Trophoblast cell (in vitro differentiated cells and primary cell): Measurements from ENCODE around the gene AOPEP.
A peak's percentile ranks its signal among the peaks of the same experiment; 100 is the strongest.

Source experiments
- DNase-seq, 2 donors: peaks; one replicate each; pipeline ENCODE4 v3.0.0-alpha.2; 2016
- H2AFZ ChIP-seq: 2 replicates; pipeline ENCODE4 v1.6.1; 2013; ENCODE audit warnings: low read length, moderate library complexity, mild to moderate bottlenecking; ENCODE audit not compliant: insufficient read depth, poor library complexity
- H2AK5ac ChIP-seq: 2 replicates; pipeline ENCODE4 v1.6.1; 2013; ENCODE audit warnings: mild to moderate bottlenecking, low read length
- H2BK120ac ChIP-seq: 2 replicates; pipeline ENCODE4 v1.6.1; 2013; ENCODE audit warnings: low read length, mild to moderate bottlenecking, moderate library complexity; ENCODE audit not compliant: insufficient read depth, poor library complexity
- H2BK12ac ChIP-seq: 2 replicates; pipeline ENCODE4 v1.6.1; 2013; ENCODE audit warnings: mild to moderate bottlenecking, low read length, moderate library complexity
- H2BK5ac ChIP-seq: 2 replicates; pipeline ENCODE4 v1.6.1; 2013; ENCODE audit warnings: low read length, low read depth, moderate library complexity, mild to moderate bottlenecking; ENCODE audit not compliant: poor library complexity
- H3K14ac ChIP-seq: 2 replicates; pipeline ENCODE4 v1.6.1; 2013; ENCODE audit warnings: mild to moderate bottlenecking, low read length
- H3K18ac ChIP-seq: 2 replicates; pipeline ENCODE4 v1.6.1; 2013; ENCODE audit warnings: mild to moderate bottlenecking, low read length
- H3K23ac ChIP-seq: 2 replicates; pipeline ENCODE4 v1.6.1; 2013; ENCODE audit warnings: low read length
- H3K27ac ChIP-seq: 2 replicates; pipeline ENCODE4 v1.5.1; 2013; ENCODE audit warnings: low read depth, mild to moderate bottlenecking, inconsistent platforms, low read length, moderate library complexity
- H3K27me3 ChIP-seq: 2 replicates; pipeline ENCODE4 v1.6.1; 2013; ENCODE audit warnings: inconsistent platforms, mild to moderate bottlenecking, low read length, moderate library complexity; ENCODE audit not compliant: insufficient read depth
- H3K36me3 ChIP-seq, 2 experiments: 1 replicate in 1 of 2; 2 replicates in 1 of 2; pipeline ENCODE4 v1.6.1; 2013; ENCODE audit warnings: low read length in 2 of 2, mild to moderate bottlenecking in 2 of 2, moderate library complexity in 1 of 2; ENCODE audit not compliant: insufficient read depth in 2 of 2, control insufficient read depth in 1 of 2
- H3K4ac ChIP-seq: 2 replicates; pipeline ENCODE4 v1.6.1; 2013; ENCODE audit warnings: low read depth, mild to moderate bottlenecking, low read length, moderate library complexity
- H3K4me1 ChIP-seq, 2 experiments: 1 replicate in 1 of 2; 2 replicates in 1 of 2; pipeline ENCODE4 v1.6.1; 2013; ENCODE audit warnings: low read length in 2 of 2, mild to moderate bottlenecking in 2 of 2, moderate library complexity in 1 of 2; ENCODE audit not compliant: insufficient read depth in 2 of 2, control insufficient read depth in 1 of 2
- H3K4me2 ChIP-seq: 2 replicates; pipeline ENCODE4 v1.6.1; 2013; ENCODE audit warnings: inconsistent platforms, mild to moderate bottlenecking, low read length, moderate library complexity
- H3K4me3 ChIP-seq: 2 replicates; pipeline ENCODE4 v1.5.1; 2013; ENCODE audit warnings: mild to moderate bottlenecking, low read depth, low read length, inconsistent platforms
- H3K79me1 ChIP-seq: one replicate; pipeline ENCODE4 v1.6.1; 2013; ENCODE audit warnings: low read length
- H3K79me2 ChIP-seq: 2 replicates; pipeline ENCODE4 v1.6.1; 2013; ENCODE audit warnings: low read length, mild to moderate bottlenecking; ENCODE audit not compliant: control insufficient read depth, insufficient read depth, poor library complexity
- H3K9ac ChIP-seq: 2 replicates; pipeline ENCODE4 v1.6.1; 2013; ENCODE audit warnings: mild to moderate bottlenecking, low read length
- H3K9me3 ChIP-seq: 2 replicates; pipeline ENCODE4 v1.6.1; 2013; ENCODE audit warnings: low read depth, mild to moderate bottlenecking, control low read depth, inconsistent platforms, low read length; ENCODE audit not compliant: insufficient read depth
- H4K12ac ChIP-seq: 2 replicates; pipeline ENCODE4 v1.6.1; 2013; ENCODE audit warnings: low read depth, mild to moderate bottlenecking, low read length, moderate library complexity
- H4K8ac ChIP-seq: 2 replicates; pipeline ENCODE4 v1.6.1; 2013; ENCODE audit warnings: low read depth, mild to moderate bottlenecking, low read length, moderate library complexity
- H4K91ac ChIP-seq: one replicate; pipeline ENCODE4 v1.6.1; 2013; ENCODE audit warnings: low read depth, mild to moderate bottlenecking, low read length, moderate library complexity
- WGBS: extraction: QIAGEN DNeasy Blood & Tissue Kit; methylation state at CpG from one replicate; pipeline ENCODE4 v1.1.7; 2013; ENCODE audit warnings: missing lambda C conversion rate; ENCODE audit not compliant: insufficient read length, insufficient coverage; ENCODE audit errors: extremely low coverage; 5-methylcytosine and 5-hydroxymethylcytosine counted together

Gene AOPEP

DNA sequence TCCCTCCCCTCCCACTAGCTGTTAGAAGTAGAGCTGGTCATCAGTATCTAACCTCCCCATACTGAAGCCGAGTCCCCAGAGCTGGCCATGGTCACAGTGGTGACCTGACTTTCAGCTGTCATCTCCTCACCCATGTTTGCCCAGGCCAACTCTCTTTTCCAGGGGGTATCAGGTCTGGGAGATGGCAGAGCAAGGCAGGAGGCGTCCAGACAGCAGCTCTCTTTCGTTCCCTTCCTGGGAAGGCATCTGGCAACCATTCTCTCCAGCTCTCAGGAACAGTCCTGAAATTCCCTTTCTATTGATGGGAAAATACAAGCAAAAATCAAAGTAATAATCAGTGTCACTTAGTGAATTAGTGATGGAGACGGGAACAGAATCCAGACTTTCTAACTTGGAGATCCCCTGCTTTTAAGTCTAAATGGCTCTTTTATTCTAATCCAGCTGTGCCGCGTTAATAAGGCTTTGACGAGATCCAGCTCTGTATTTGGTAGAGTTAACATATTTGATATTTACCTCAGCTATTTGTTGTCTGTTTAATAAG lies 21.3 kb upstream of the AOPEP start:
- no peak overlapping the region for H3K23ac ChIP-seq
- no peak overlapping the region for H2BK120ac ChIP-seq
- no peak overlapping the region for H3K4ac ChIP-seq
- H3K9ac ChIP-seq = no peak overlapping the region
- H2BK12ac ChIP-seq = no peak overlapping the region
- H2AK5ac ChIP-seq = no peak overlapping the region
- H3K36me3 ChIP-seq = no peaks in the 10 kb centered on the region
- H2BK5ac ChIP-seq = no peak overlapping the region
- no peak overlapping the region for H3K4me2 ChIP-seq
- no CpG with 5 or more reads among the region's 7 CpGs for WGBS
- no peaks in the 10 kb centered on the region for H3K27me3 ChIP-seq
- H2AFZ ChIP-seq = no peak overlapping the region
- no peak overlapping the region for H3K18ac ChIP-seq
- H4K8ac ChIP-seq = no peak overlapping the region
- no peaks in the 10 kb centered on the region for H3K79me1 ChIP-seq
- H4K91ac ChIP-seq = no peak overlapping the region
- no peak overlapping the region for H3K27ac ChIP-seq
- H3K9me3 ChIP-seq = no peaks in the 10 kb centered on the region
- DNase-seq = no peak
- H3K14ac ChIP-seq = no peak overlapping the region
- H4K12ac ChIP-seq = no peak overlapping the region
- no peaks in the 10 kb centered on the region for H3K4me1 ChIP-seq
- no peak overlapping the region for H3K4me3 ChIP-seq
- H3K79me2 ChIP-seq = no peaks in the 10 kb centered on the region

GRCh38 chr9:94706922-94707321 lies 19.6 kb upstream of the AOPEP start:
- no peak overlapping the region for H4K12ac ChIP-seq
- H3K9ac ChIP-seq = no peak overlapping the region
- no peak overlapping the region for H4K8ac ChIP-seq
- H3K4me3 ChIP-seq = no peak overlapping the region
- no peak overlapping the region for H3K4me2 ChIP-seq
- H2BK12ac ChIP-seq = no peak overlapping the region
- no peaks in the 10 kb centered on the region for H3K9me3 ChIP-seq
- H3K4ac ChIP-seq = no peak overlapping the region
- no peak overlapping the region for H3K23ac ChIP-seq
- H2AK5ac ChIP-seq = no peak overlapping the region
- H2BK5ac ChIP-seq = no peak overlapping the region
- H3K4me1 ChIP-seq = no peaks in the 10 kb centered on the region
- no peak overlapping the region for H3K27ac ChIP-seq
- DNase-seq = peak; percentile 64 to 94
- H3K79me1 ChIP-seq = no peaks in the 10 kb centered on the region
- H2AFZ ChIP-seq = no peak overlapping the region
- H3K27me3 ChIP-seq = no peaks in the 10 kb centered on the region
- no peak overlapping the region for H4K91ac ChIP-seq
- no peaks in the 10 kb centered on the region for H3K79me2 ChIP-seq
- H3K14ac ChIP-seq = no peak overlapping the region
- WGBS = no CpG with 5 or more reads among the region's 5 CpGs
- H2BK120ac ChIP-seq = no peak overlapping the region
- H3K18ac ChIP-seq = no peak overlapping the region
- H3K36me3 ChIP-seq = no peaks in the 10 kb centered on the region

DNA sequence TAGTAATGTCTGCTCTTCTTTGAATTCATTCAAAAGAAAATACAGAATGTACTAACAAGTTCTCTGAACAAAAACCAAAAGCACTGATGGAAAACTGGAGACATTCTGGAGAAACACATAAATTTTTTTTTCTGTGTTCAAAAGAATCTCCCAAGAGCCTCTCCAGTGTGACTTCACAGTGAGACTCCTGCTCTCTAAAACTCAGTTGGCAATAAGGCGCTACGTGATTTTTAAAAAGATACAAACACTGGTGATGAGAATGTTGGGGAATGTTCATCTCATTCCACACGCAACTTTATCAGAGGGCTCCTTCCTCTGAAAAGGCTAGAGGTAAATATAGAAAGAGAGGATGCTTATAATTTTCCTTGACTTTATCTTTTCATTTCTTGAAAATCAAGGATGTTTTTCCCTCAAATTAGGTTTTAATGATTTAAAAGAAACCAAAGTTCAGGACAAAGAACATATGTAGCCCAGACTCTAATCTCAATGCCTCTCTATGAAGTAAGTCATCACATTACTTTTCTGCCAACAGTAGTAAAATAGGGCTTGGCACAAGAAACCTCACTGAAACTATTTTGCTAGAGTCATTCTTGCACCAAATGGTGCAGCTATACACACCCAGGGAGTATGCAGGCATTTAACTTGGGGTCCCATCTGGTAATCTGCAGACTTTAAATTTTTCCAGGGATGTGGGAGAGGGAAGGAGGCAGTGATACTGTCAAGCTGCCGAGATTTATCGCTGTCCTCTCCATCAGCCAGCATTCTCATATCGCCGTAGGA lies 12.9 kb upstream of the AOPEP start:
- Histone ChIP-seq H3K14ac (no peak overlapping the region), H4K12ac (no peak overlapping the region), H3K27ac (no peak overlapping the region), H4K91ac (no peak overlapping the region), H3K9ac (no peak overlapping the region), H2AK5ac (no peak overlapping the region), H3K4ac (no peak overlapping the region), H3K9me3 (no peaks in the 10 kb centered on the region), H3K4me1 (peaks cover 0 to 2% of the 10 kb centered on the region in 2 experiments), H3K79me1 (no peaks in the 10 kb centered on the region), H2BK120ac (no peak overlapping the region), H3K18ac (no peak overlapping the region), H3K79me2 (no peaks in the 10 kb centered on the region), H3K36me3 (no peaks in the 10 kb centered on the region), H3K4me3 (no peak overlapping the region), H2BK12ac (no peak overlapping the region), H2BK5ac (no peak overlapping the region), H2AFZ (no peak overlapping the region), H3K27me3 (no peaks in the 10 kb centered on the region), H3K4me2 (no peak overlapping the region), H4K8ac (no peak overlapping the region), H3K23ac (no peak overlapping the region)
- no CpG with 5 or more reads among the region's 7 CpGs for WGBS
- DNase-seq = no peak

DNA sequence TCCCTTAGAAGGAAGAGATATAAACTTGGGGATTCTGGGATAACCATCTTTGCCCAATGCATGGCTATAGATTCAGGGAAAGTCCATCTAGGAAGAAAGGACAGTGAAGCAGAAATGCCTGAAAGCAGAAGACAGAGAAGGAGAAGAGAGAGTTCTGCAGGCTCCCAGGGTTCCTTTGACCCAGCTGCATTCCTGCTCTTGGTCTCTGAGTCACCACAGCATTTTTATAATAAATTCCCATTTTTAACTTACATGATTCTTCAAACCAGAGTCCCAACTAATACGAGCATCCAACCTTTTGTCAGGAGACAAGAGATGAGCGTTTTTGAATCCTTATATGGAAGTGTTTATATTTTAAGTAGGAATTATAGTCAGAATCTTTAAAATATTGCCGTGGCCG lies 12.0 kb upstream of the AOPEP start:
- peak in 1 of 2 donors; percentile 56 for DNase-seq
- no peaks in the 10 kb centered on the region for H3K9me3 ChIP-seq
- no peak overlapping the region for H3K4ac ChIP-seq
- no CpG with 5 or more reads among the region's 4 CpGs for WGBS
- no peak overlapping the region for H4K12ac ChIP-seq
- H3K9ac ChIP-seq = no peak overlapping the region
- H3K18ac ChIP-seq = no peak overlapping the region
- no peak overlapping the region for H3K14ac ChIP-seq
- no peak overlapping the region for H2AFZ ChIP-seq
- no peak overlapping the region for H3K27ac ChIP-seq
- H3K79me1 ChIP-seq = no peaks in the 10 kb centered on the region
- H2BK120ac ChIP-seq = no peak overlapping the region
- H3K27me3 ChIP-seq = no peaks in the 10 kb centered on the region
- H3K79me2 ChIP-seq = no peaks in the 10 kb centered on the region
- H4K91ac ChIP-seq = no peak overlapping the region
- no peak overlapping the region for H3K4me3 ChIP-seq
- H4K8ac ChIP-seq = no peak overlapping the region
- no peak overlapping the region for H3K23ac ChIP-seq
- H2BK5ac ChIP-seq = no peak overlapping the region
- H2AK5ac ChIP-seq = no peak overlapping the region
- no peak overlapping the region for H3K4me2 ChIP-seq
- H3K4me1 ChIP-seq = peaks cover 3 to 6% of the 10 kb centered on the region in 2 experiments
- H3K36me3 ChIP-seq = no peaks in the 10 kb centered on the region
- no peak overlapping the region for H2BK12ac ChIP-seq
